NT2/D1 (cell line): ENCODE data around the gene SLCO2B1.

Experiments
- SUZ12 ChIP-seq: IDR thresholded peaks from 2 replicates; pipeline ENCODE4 v1.6.1; 2011; ENCODE audit not compliant: insufficient read length, insufficient read depth; ENCODE audit errors: extremely low read depth
- YY1 ChIP-seq: IDR thresholded peaks from 2 replicates; pipeline ENCODE4 v1.6.1; 2011; ENCODE audit not compliant: insufficient read length, insufficient read depth

DNA sequence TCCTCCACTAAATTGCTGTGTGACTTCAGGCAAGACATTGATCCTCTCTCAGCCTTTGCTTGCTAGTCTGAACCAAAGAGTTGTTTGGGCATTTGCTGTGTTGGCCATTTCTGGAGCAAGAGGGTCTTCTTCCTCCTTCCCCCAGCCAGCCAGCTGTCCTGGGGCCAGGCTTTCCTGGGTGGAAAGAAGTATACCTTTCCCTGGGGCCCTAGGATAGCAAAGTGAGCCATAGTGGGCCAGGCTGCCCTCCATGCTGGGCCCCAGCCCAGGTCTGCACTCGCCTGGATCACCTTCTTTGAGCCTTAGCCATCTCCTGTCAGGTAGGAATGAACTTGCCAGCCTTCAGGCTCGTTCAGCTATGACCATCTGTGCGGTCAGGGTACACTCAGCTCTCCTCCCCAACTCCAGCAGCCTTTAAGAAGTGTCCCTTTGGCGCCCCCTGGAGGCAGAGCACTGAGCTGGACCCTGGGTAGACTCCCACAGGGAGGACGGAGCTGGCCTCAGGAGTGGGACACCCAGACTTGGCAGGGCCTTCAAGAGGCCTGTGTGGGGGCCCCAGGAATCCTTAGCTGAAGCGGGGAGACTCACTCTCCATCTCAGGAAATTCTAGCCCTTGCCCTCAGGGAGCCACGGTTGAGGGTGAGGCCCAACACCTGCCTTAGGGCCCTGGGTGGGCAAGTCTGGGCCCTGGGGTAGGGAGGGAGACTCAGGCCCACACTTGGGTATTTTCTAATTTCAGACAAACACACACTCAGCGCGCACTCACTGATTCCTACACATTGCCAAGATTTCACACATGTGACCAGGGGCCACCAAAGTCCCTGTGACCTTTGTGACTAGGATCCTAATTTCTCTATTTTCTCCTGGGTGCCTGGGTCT, 54.0 kb downstream of the SLCO2B1 start:
- TF ChIP-seq SUZ12 (no peak), YY1 (no peak)
